Pulmonary artery endothelial cell (primary cell): ENCODE measurements around the gene KHDRBS1. TPM values are rescaled to one million over a fixed set of nuclear protein-coding genes. Genes with fewer than 3 reads are reported as not detected.
"Not testable (repeated sequence)": the region's sequence is repeated elsewhere in the genome, so short reads cannot be mapped to it uniquely, and the experiment has no call there.

ENCODE experiments used
- DNase-seq: peaks from one replicate; pipeline ENCODE4 v3.0.0-alpha.2; 2011; ENCODE audit warnings: low read depth, low spot score
- total RNA-seq: library from RNA; depleted of rRNA; stranded (reverse); fragments of >200 nt; gene quantifications from 2 replicates; pipeline ENCODE4 v1.2.3, GENCODE V29; 2014

Gene KHDRBS1
- total RNA-seq, 1 donor from 2014 or later, result 84.5 TPM

DNA sequence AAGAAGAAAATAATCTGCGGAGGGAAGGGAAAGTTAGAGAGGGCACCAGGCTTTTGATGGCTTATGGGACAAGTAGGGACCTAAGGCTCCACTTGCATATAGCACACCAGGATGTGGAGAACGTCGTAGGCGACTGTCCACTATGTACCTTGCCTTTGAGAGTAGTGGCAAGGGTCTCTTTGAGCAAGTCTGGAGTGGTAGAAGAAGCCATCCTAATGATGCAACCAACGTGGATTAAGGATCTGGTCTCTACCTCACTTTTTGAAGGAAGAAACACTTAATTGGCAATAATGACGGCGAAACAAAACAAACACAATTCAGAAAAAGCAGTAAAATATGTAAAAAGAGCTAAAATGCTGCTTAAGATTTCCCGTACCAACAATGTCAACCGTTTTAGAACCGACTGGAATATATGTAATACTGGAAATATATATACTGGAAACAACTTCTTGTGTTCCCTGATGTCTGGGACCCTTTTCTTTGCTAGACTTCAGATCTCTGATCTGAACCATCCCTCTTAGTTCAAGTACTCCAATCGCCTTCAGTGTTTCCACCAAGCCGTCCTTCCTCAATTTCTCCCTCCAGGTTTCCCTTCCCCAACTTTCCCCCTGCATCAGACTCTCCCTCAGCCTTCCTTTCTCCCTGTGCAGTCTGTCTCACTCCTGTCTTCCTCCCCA, 821 bp upstream of the KHDRBS1 start:
- no peak for DNase-seq

DNA sequence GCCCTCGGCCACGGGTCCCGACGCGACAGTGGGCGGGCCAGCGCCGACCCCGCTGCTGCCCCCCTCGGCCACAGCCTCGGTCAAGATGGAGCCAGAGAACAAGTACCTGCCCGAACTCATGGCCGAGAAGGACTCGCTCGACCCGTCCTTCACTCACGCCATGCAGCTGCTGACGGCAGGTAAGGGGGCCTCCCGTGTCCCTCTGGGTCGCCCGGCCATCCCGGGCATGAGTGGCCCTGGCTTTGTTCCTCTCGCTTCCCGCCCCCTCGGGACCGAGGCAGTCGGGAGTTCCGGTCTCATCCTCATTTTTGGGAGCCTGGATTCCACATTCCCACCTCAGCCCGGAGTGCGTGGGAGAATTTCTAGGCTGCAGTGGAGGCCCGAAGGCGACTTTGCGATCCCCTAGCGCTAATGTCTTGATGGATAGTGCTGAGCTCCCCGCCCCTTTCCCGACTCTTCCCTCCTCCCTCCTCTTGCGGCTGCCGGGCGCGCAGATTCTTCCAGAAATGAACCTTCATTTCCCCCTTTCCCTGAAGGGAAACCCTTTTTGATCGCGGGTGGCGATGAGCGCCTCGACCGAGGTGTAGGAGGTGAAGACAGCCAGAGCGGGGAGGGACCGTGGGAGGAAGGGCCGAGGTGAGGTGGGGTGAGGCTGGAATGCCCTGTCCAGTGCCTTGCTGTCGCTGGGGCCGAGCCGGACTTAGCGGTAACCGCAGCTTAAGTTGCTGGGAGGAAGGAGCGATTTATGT, 705 bp downstream of the KHDRBS1 start:
- DNase-seq, result no peak

DNA sequence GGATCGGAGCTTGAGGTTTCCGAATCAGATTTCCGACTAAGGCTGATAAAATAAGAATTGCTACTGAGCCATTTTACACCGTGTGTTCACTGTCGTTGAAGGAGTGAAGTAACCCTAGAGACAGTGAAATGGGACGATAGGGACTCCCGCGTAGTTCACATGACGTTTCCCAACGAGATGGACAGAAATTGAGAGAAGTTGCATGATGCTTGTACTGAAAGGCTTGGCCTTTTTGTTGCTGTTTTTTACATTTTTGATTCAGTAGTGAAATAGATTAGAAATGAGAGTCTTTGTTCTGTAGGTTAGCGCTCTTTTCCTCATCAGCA, 1.2 kb downstream of the KHDRBS1 start:
- no peak for DNase-seq

GRCh38 chr1:32020339-32020738, 6.7 kb downstream of the KHDRBS1 start:
- DNase-seq, result no peak

GRCh38 chr1:32021574-32022018, 7.9 kb downstream of the KHDRBS1 start:
- DNase-seq, result not testable (repeated sequence)

DNA sequence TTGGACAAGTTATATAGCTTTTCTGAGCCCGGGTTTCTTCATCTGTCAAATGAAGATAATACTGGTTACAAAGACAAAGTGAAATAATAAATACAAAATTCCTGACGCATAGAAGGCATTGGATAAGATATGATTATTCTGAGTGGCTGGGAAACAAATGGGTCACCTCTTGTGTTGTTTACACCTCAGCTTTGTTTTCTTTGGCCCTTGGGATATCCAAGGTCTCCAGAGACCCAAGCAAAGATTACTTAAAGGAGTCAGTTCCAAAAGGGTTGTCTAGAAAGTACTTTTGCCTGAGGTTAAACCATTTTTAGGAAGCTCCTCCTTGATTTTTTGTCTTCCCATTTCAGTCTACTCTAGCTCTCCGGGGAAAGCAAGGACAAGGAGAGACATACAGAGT, 9.7 kb downstream of the KHDRBS1 start:
- DNase-seq, result no peak

GRCh38 chr1:32025515-32025914, 11.8 kb downstream of the KHDRBS1 start:
- DNase-seq, result no peak

DNA sequence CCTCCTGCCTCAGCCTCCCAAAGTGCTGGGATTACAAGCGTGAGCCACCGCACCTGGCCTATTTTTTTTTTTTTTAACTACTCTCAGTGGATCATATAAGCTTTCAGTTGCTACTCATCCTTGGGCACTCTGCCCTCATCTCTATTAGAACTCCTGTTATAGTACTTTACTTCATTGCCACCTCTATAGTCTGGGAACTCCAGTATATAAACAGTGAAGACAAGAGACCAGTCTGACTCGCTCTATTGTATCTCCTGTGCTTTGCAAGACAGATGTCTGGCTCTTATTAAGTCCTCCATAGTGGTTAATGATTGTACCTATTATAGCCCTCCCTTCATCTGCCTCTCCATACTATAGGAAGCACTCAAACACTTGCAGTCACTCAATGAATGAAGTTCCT, 15.1 kb downstream of the KHDRBS1 start:
- no peak for DNase-seq

GRCh38 chr1:32031578-32032274, 18.1 kb downstream of the KHDRBS1 start:
- no peak for DNase-seq

DNA sequence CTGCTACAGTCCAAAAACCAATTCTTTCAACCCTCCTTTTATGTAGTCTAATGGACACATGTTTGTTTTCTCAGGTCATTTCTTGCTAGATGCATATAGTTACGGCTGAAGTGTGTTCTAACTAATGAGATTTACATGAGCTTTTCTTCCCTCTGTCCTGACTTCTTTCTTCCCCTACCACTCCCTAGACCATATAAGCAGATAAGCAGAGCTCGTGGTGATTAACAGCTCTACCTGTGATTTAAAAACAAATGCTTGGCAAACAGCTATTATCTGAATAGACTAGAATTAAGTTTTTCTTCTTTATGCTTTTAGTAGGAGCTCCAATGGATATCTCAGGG, 18.6 kb downstream of the KHDRBS1 start:
- DNase-seq, result no peak

GRCh38 chr1:32035119-32035518, 21.5 kb downstream of the KHDRBS1 start:
- no peak for DNase-seq

- DNase-seq, result no peak
Observed at GRCh38 chr1:32040711-32041110, 27.0 kb downstream of the KHDRBS1 start.

DNA sequence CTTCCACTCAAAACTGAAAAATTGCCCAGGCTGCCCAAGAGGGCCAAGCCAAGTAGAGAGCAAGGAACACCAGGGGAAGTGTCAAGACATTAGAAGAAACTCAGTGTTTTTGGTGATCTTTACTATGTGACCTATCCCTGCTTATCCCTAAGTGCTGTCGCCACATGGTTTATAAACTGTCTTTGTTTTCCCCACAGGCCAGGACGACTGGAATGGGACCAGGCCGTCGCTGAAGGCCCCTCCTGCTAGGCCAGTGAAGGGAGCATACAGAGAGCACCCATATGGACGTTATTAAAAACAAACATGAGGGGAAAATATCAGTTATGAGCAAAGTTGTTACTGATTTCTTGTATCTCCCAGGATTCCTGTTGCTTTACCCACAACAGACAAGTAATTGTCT, 28.7 kb downstream of the KHDRBS1 start:
- no peak for DNase-seq

- no peak for DNase-seq
Observed at GRCh38 chr1:32044234-32044633, 30.6 kb downstream of the KHDRBS1 start.

GRCh38 chr1:32045772-32046171, 32.1 kb downstream of the KHDRBS1 start:
- no peak for DNase-seq

DNA sequence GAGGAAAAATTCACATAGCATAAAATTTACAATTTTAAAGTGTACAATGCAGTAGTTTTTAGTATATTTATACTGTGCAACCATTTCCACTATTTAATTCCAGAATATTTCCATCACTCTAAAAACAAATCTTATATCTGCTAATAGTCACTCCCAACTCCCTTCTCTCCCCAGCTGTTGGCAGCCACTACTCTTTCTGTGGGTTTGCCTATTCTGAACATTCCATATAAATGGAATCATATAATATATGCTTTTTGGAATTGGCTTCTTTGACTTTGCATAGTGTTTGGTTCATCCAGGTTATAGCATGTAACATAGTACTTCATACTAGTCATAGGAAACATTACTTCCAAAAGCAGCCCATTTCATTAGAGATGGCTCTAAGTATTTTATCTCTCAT, 34.0 kb downstream of the KHDRBS1 start:
- no peak for DNase-seq

GRCh38 chr1:32048440-32048839, 34.8 kb downstream of the KHDRBS1 start:
- no peak for DNase-seq

DNA sequence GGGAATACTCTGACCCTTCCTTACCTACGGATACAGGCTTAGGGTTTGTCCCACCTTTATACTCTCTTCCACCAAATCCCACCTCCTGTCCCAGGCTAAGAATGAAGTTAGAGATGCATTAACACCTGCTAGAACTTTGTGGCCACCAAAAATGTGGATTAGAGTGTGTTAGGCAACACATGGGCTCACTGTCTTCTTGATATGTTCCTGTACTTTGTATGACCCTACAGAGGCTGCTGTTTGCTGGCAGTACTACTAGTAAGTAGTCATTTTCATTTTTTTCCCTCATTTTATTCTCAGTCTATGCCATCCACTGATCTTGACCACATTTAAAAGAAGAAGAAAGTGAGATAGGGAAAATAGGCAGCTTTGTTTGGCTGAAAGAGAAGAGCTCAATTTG, 38.0 kb downstream of the KHDRBS1 start:
- no peak for DNase-seq

GRCh38 chr1:32052887-32053286, 39.2 kb downstream of the KHDRBS1 start:
- no peak for DNase-seq

DNA sequence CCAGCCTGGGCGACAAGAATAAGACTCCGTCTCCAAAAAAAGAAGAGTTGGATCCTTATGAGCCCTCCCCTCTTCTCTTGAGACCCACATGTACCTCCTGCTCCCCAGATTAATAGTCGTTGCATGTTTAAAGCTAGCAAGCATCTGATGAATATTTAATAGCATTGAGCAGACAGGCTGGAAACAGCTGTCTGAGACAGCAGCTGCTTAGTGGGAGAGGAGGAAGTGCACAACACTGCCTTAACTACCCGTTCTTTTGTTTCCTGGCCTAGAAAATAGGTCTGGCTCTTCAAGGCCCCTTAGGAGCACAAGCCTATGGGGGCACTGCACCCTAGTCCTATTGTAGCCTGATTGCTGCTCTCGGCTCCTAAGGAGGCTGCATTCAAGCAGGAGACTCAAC, 41.7 kb downstream of the KHDRBS1 start:
- no peak for DNase-seq

DNA sequence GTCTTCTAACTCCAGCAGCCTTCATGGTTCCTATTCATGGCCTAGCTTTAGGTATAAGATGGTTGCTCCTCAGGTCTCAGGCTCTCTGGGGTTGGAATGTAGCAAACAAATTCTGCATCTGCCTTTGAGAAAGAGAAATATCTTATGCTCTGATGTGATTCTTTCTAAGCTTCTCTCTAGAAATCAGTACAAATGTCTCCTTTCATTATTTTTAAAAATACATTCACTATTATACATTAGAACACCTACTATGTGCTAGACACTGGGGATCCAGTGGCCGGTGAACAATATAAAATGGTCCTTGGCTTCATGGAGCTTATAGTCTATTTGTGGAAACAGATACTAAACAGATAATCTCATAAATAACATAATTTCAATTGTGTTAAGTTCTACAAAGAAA, 42.9 kb downstream of the KHDRBS1 start:
- no peak for DNase-seq

DNA sequence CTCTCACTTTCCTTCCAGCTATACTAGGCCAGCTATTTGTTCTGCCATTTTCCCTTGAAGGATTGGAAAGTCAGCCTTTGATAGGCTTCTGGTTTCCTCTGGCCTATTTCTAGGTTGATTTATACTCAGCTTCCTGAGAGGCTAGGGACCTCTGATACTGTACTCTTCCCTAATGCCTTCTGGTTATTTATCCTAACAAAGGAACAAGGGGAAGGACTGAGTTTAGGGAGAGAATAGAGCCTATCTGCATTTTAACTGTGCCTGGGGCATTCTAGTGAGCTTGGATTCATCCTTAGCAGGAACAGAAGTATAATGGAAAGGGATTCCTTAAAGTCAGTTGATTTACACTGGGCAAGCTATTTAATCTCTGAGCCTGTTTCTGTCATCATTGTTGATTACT, 47.2 kb downstream of the KHDRBS1 start:
- no peak for DNase-seq

DNA sequence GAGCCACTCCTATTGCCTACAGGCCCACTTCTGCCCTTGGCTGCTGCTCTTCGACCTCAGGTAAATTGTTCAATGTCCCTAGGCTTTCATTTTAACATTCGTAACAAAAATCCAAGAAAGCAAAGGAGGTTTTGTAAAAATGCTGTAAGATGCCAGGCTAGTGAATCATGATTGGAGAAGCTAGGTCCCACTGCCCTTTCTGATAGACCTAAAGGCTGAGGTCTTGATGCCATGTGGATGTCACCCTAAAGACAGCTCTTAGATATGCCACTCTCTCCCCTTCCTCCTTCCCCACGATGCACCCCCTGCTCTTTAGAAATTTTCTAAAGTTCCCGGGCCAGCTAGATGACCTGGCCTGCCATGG, 49.2 kb downstream of the KHDRBS1 start:
- DNase-seq, result no peak
